Neural cell (in vitro differentiated cells): ENCODE results near the gene GRAMD2A.

Experiments used
- EZH2 ChIP-seq: fragments of 200-600, 300-800 bp; shearing (Covaris generic), sonication (generic); IDR thresholded peaks from 2 replicates; pipeline ENCODE4 v1.6.1; 2014; ENCODE audit warnings: antibody characterized with exemption, low read length, borderline replicate concordance, mild to moderate bottlenecking; ENCODE audit not compliant: insufficient read depth, poor library complexity, severe bottlenecking
- POLR2AphosphoS5 ChIP-seq: IDR thresholded peaks from 2 replicates; pipeline ENCODE4 v1.6.1; 2012
- RAD21 ChIP-seq: fragments of 450-650 bp; conservative IDR thresholded peaks from 2 replicates; pipeline ENCODE4 v1.6.1; 2014; ENCODE audit warnings: antibody characterized with exemption, mild to moderate bottlenecking, moderate library complexity
- TF ChIP-seq, protein P1 (sequence below): fragments of 450-650 bp; IDR thresholded peaks from 2 replicates; pipeline ENCODE4 v1.5.1; 2014; ENCODE audit warnings: antibody characterized with exemption, mild to moderate bottlenecking, moderate library complexity; ENCODE audit not compliant: poor library complexity, severe bottlenecking
- TF ChIP-seq, protein P2 (sequence below): IDR thresholded peaks from 2 replicates; pipeline ENCODE4 v1.6.1; 2012; ENCODE audit warnings: borderline replicate concordance

DNA sequence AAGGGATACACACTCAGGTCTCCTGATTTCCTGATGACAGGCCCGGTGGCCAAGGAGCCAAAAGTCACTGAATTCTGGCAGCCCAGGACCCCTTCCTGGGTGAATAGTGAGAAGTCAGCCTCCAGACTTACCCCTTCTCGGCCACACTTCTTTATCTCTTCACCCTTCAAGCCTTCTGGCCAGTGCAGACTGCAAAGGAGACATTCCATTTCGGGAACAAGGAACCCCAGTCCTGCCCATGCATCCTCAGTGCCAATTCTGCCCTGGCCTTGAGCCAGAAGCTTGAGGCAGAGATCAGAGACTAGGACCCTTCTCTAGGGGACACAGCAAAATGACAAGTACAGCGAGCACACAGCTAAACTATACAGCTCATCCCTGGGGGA lies 28.8 kb downstream of the GRAMD2A start:
- TF ChIP-seq, protein P1, sequence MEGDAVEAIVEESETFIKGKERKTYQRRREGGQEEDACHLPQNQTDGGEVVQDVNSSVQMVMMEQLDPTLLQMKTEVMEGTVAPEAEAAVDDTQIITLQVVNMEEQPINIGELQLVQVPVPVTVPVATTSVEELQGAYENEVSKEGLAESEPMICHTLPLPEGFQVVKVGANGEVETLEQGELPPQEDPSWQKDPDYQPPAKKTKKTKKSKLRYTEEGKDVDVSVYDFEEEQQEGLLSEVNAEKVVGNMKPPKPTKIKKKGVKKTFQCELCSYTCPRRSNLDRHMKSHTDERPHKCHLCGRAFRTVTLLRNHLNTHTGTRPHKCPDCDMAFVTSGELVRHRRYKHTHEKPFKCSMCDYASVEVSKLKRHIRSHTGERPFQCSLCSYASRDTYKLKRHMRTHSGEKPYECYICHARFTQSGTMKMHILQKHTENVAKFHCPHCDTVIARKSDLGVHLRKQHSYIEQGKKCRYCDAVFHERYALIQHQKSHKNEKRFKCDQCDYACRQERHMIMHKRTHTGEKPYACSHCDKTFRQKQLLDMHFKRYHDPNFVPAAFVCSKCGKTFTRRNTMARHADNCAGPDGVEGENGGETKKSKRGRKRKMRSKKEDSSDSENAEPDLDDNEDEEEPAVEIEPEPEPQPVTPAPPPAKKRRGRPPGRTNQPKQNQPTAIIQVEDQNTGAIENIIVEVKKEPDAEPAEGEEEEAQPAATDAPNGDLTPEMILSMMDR = no peak
- TF ChIP-seq POLR2AphosphoS5 = no peak
- TF ChIP-seq RAD21 = no peak
- TF ChIP-seq, protein P2, sequence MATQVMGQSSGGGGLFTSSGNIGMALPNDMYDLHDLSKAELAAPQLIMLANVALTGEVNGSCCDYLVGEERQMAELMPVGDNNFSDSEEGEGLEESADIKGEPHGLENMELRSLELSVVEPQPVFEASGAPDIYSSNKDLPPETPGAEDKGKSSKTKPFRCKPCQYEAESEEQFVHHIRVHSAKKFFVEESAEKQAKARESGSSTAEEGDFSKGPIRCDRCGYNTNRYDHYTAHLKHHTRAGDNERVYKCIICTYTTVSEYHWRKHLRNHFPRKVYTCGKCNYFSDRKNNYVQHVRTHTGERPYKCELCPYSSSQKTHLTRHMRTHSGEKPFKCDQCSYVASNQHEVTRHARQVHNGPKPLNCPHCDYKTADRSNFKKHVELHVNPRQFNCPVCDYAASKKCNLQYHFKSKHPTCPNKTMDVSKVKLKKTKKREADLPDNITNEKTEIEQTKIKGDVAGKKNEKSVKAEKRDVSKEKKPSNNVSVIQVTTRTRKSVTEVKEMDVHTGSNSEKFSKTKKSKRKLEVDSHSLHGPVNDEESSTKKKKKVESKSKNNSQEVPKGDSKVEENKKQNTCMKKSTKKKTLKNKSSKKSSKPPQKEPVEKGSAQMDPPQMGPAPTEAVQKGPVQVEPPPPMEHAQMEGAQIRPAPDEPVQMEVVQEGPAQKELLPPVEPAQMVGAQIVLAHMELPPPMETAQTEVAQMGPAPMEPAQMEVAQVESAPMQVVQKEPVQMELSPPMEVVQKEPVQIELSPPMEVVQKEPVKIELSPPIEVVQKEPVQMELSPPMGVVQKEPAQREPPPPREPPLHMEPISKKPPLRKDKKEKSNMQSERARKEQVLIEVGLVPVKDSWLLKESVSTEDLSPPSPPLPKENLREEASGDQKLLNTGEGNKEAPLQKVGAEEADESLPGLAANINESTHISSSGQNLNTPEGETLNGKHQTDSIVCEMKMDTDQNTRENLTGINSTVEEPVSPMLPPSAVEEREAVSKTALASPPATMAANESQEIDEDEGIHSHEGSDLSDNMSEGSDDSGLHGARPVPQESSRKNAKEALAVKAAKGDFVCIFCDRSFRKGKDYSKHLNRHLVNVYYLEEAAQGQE = no peak
- TF ChIP-seq EZH2 = no peak
